Esophagus muscularis mucosa (tissue), 3 donors: ENCODE data around the gene ZNF185.

Experiments
- POLR2A ChIP-seq: fragments of 450-650 bp; IDR thresholded peaks from one replicate; pipeline ENCODE4 v1.6.1; 2017; ENCODE audit warnings: antibody characterized with exemption, moderate library complexity, mild to moderate bottlenecking, low read depth
- TF ChIP-seq, protein P1 (sequence below), 3 experiments: fragments of 200-600 bp in 2 of 3; fragments of 450-650 bp in 1 of 3; sonication (generic) in 2 of 3; IDR thresholded peaks; one replicate each; pipeline ENCODE4 v1.5.1; 2017 to 2019; ENCODE audit warnings: antibody characterized with exemption in 3 of 3, mild to moderate bottlenecking in 2 of 3, moderate library complexity in 1 of 3

GRCh38 chrX:152926279-152926678, 28.4 kb downstream of the ZNF185 start:
- TF ChIP-seq, protein P1, sequence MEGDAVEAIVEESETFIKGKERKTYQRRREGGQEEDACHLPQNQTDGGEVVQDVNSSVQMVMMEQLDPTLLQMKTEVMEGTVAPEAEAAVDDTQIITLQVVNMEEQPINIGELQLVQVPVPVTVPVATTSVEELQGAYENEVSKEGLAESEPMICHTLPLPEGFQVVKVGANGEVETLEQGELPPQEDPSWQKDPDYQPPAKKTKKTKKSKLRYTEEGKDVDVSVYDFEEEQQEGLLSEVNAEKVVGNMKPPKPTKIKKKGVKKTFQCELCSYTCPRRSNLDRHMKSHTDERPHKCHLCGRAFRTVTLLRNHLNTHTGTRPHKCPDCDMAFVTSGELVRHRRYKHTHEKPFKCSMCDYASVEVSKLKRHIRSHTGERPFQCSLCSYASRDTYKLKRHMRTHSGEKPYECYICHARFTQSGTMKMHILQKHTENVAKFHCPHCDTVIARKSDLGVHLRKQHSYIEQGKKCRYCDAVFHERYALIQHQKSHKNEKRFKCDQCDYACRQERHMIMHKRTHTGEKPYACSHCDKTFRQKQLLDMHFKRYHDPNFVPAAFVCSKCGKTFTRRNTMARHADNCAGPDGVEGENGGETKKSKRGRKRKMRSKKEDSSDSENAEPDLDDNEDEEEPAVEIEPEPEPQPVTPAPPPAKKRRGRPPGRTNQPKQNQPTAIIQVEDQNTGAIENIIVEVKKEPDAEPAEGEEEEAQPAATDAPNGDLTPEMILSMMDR (IDR thresholded peaks at IDR 0.05) = peak in 1 of 3 experiments; percentile 29
- no peak for TF ChIP-seq POLR2A
